CD4-positive, alpha-beta T cell (primary cell): ENCODE results near the gene NCBP2. TPM values are rescaled to one million over a fixed set of nuclear protein-coding genes. Genes with fewer than 3 reads are reported as not detected.

Experiments used
- ATAC-seq: fragments of 200-7000 bp; cut with Tn5 transposase; one replicate; pipeline ENCODE4 v1.10.0; 2022; ENCODE audit warnings: mild to moderate bottlenecking; ENCODE audit not compliant: poor library complexity
- CTCF ChIA-PET: fragments of 350-600 bp; sonication (Branson Sonifier 250); formaldehyde crosslinking; loops from one replicate; lab custom pipeline; 2021; ENCODE audit warnings: antibody characterized with exemption, inconsistent platforms; lab: Charles Lee
- POLR2A ChIA-PET: fragments of 350-600 bp; sonication (Branson Sonifier 250); formaldehyde crosslinking; loops from one replicate; lab custom pipeline; 2021; ENCODE audit warnings: antibody characterized with exemption, inconsistent platforms; lab: Charles Lee
- DNase-seq, 14 experiments: peaks; one replicate each; pipeline ENCODE4 v3.0.0-alpha.2; 2013 to 2020; ENCODE audit warnings: mixed read lengths in 2 of 14
- H3K27ac ChIP-seq, 2 donors: one replicate each; pipeline versions ENCODE4 v1.5.1 to v1.7.0; 2013; ENCODE audit warnings: low read length in 2 of 2, low read depth in 1 of 2, mild to moderate bottlenecking in 1 of 2
- H3K27me3 ChIP-seq, 2 experiments: 1 replicate in 1 of 2; 2 replicates in 1 of 2; pipeline versions ENCODE4 v1.6.1 to v1.7.0; 2013; ENCODE audit warnings: low read length in 2 of 2, control low read depth in 1 of 2, mild to moderate bottlenecking in 1 of 2, moderate library complexity in 1 of 2; ENCODE audit not compliant: insufficient read depth in 2 of 2, control insufficient read depth in 1 of 2
- H3K36me3 ChIP-seq: one replicate; pipeline ENCODE4 v1.6.1; 2013; ENCODE audit warnings: low read length, control low read depth; ENCODE audit not compliant: insufficient read depth
- H3K4me1 ChIP-seq: one replicate; pipeline ENCODE4 v1.6.1; 2013; ENCODE audit warnings: low read length, control low read depth; ENCODE audit not compliant: insufficient read depth
- H3K4me3 ChIP-seq: one replicate; pipeline ENCODE4 v1.5.1; 2013; ENCODE audit warnings: mild to moderate bottlenecking, low read length, moderate library complexity
- H3K9me3 ChIP-seq, 2 experiments: 1 replicate in 1 of 2; 2 replicates in 1 of 2; pipeline versions ENCODE4 v1.6.1 to v1.7.0; 2013; ENCODE audit warnings: low read length in 2 of 2, mild to moderate bottlenecking in 2 of 2, control low read depth in 1 of 2, moderate library complexity in 1 of 2; ENCODE audit not compliant: control insufficient read depth in 1 of 2, insufficient read depth in 1 of 2
- H3K27ac Mint-ChIP-seq: one replicate; pipeline ENCODE4 v1.8.0; 2020; ENCODE audit warnings: mixed read lengths
- H3K27me3 Mint-ChIP-seq: one replicate; pipeline ENCODE4 v1.8.0; 2021; ENCODE audit warnings: mixed read lengths
- H3K36me3 Mint-ChIP-seq: one replicate; pipeline ENCODE4 v1.8.0; 2021; ENCODE audit warnings: low read depth, mixed read lengths
- H3K4me1 Mint-ChIP-seq: one replicate; pipeline ENCODE4 v1.8.0; 2021; ENCODE audit warnings: low read depth, mixed read lengths
- H3K4me3 Mint-ChIP-seq: one replicate; pipeline ENCODE4 v1.8.0; 2020; ENCODE audit warnings: mild to moderate bottlenecking, mixed read lengths
- H3K9me3 Mint-ChIP-seq: one replicate; pipeline ENCODE4 v1.8.0; 2020; ENCODE audit warnings: mixed read lengths
- CTCF ChIP-seq: fragments of 200-600 bp; IDR thresholded peaks from one replicate; pipeline ENCODE4 v1.8.0; 2022; ENCODE audit warnings: antibody characterized with exemption, mild to moderate bottlenecking
- intact Hi-C, 2 experiments: fragments of 100-400 bp; cut with DNase I in 1 of 2; cut with micrococcal nuclease in 1 of 2; formaldehyde crosslinking; loops; one replicate each; pipeline versions ENCODE4 v1.15.1 to v1.9.0; 2023 to 2025; cut with DNase I, micrococcal nuclease
- total RNA-seq, 174 experiments: library from RNA in 2 of 174; stranded (reverse) in 2 of 174; gene quantifications; one replicate each; pipeline ENCODE4 v1.2.3 and lab custom pipeline; 2021 to 2026

NCBP2 gene
- total RNA-seq, 2 experiments from 2014 or later: 41.4 to 44.6 TPM

GRCh38 chr3:196981657-196982056, 39.3 kb upstream of the NCBP2 start:
- Histone ChIP-seq H3K27ac (no peak overlapping the region), H3K9me3 (peaks cover 5 to 10% of the 10 kb centered on the region in 2 experiments), H3K36me3 (no peaks in the 10 kb centered on the region), H3K4me1 (peaks cover 7% of the 10 kb centered on the region), H3K4me3 (no peak overlapping the region), H3K27me3 (peaks cover 0 to 5% of the 10 kb centered on the region in 2 experiments)
- H3K9me3 Mint-ChIP-seq: peaks cover 6% of the 10 kb centered on the region
- no peak for DNase-seq
- no peak overlapping the region for H3K27ac Mint-ChIP-seq
- no peak for ATAC-seq
- H3K4me1 Mint-ChIP-seq: no peaks in the 10 kb centered on the region
- no peak overlapping the region for H3K4me3 Mint-ChIP-seq
- H3K36me3 Mint-ChIP-seq: no peaks in the 10 kb centered on the region
- ChIA-PET CTCF (no interaction called here), POLR2A (no interaction called here)
- no peak for TF ChIP-seq CTCF
- intact Hi-C loops: no loop called here
- H3K27me3 Mint-ChIP-seq: peaks cover 19% of the 10 kb centered on the region

- Mint-ChIP-seq H3K27me3 (peaks cover 22% of the 10 kb centered on the region), H3K9me3 (peaks cover 6% of the 10 kb centered on the region), H3K27ac (no peak overlapping the region), H3K4me3 (no peak overlapping the region), H3K4me1 (no peaks in the 10 kb centered on the region), H3K36me3 (no peaks in the 10 kb centered on the region)
- POLR2A ChIA-PET: no interaction called here
- H3K27ac ChIP-seq: no peak overlapping the region
- peaks cover 0 to 5% of the 10 kb centered on the region in 2 experiments for H3K27me3 ChIP-seq
- DNase-seq (peak in 1 of 14 experiments; percentile 16), ATAC-seq (no peak)
- no peak for TF ChIP-seq CTCF
- intact Hi-C loops: loop anchor here (2.0 kb wide), 2 partner anchors 207 to 209 kb away; no protein-coding TSS in a partner anchor
- H3K36me3 ChIP-seq: no peaks in the 10 kb centered on the region
- peaks cover 5 to 10% of the 10 kb centered on the region in 2 experiments for H3K9me3 ChIP-seq
- H3K4me1 ChIP-seq: peaks cover 7% of the 10 kb centered on the region
- no peak overlapping the region for H3K4me3 ChIP-seq
- CTCF ChIA-PET: no interaction called here
Measured at GRCh38 chr3:196979545-196979944, 37.2 kb upstream of the NCBP2 start.

GRCh38 chr3:196976941-196977340, 34.6 kb upstream of the NCBP2 start:
- Mint-ChIP-seq H3K4me1 (no peaks in the 10 kb centered on the region), H3K27ac (no peak overlapping the region), H3K27me3 (peaks cover 18% of the 10 kb centered on the region), H3K9me3 (peaks cover 4% of the 10 kb centered on the region), H3K36me3 (no peaks in the 10 kb centered on the region), H3K4me3 (no peak overlapping the region)
- peaks cover 0 to 5% of the 10 kb centered on the region in 2 experiments for H3K27me3 ChIP-seq
- DNase-seq (no peak), ATAC-seq (no peak)
- no peak overlapping the region for H3K4me3 ChIP-seq
- intact Hi-C loops: no loop called here
- no peaks in the 10 kb centered on the region for H3K9me3 ChIP-seq
- no peaks in the 10 kb centered on the region for H3K36me3 ChIP-seq
- ChIA-PET CTCF (no interaction called here), POLR2A (no interaction called here)
- H3K4me1 ChIP-seq: peaks cover 7% of the 10 kb centered on the region
- TF ChIP-seq CTCF: no peak
- H3K27ac ChIP-seq: no peak overlapping the region
